Suprapubic skin (tissue), 4 donors: Measurements from ENCODE around the gene DNAJC18. TPM values are rescaled to one million over a fixed set of nuclear protein-coding genes. Genes with fewer than 3 reads are reported as not detected.

Experiments
- DNase-seq, 2 donors: peaks; one replicate each; pipeline ENCODE4 v3.0.0-alpha.2; 2019; ENCODE audit warnings: low spot score in 2 of 2
- H3K27ac ChIP-seq: fragments of 200-600 bp; sonication (generic); one replicate; pipeline ENCODE4 v1.5.1; 2019
- H3K27me3 ChIP-seq: fragments of 200-600 bp; sonication (generic); one replicate; pipeline ENCODE4 v1.5.1; 2019
- H3K36me3 ChIP-seq: fragments of 200-600 bp; sonication (generic); one replicate; pipeline ENCODE4 v1.5.1; 2019
- H3K4me1 ChIP-seq: fragments of 200-600 bp; sonication (generic); one replicate; pipeline ENCODE4 v1.5.1; 2019
- H3K4me3 ChIP-seq: fragments of 200-600 bp; sonication (generic); one replicate; pipeline ENCODE4 v1.5.1; 2019; ENCODE audit warnings: mild to moderate bottlenecking
- H3K9me3 ChIP-seq: fragments of 200-600 bp; sonication (generic); one replicate; pipeline ENCODE4 v1.5.1; 2019
- CTCF ChIP-seq, 2 donors: fragments of 200-600 bp in 1 of 2; fragments of 450-650 bp in 1 of 2; sonication (generic) in 1 of 2; IDR thresholded peaks; one replicate each; pipeline ENCODE4 v1.5.1; 2016 to 2019; ENCODE audit warnings: antibody characterized with exemption in 2 of 2, mild to moderate bottlenecking in 1 of 2, moderate library complexity in 1 of 2
- EP300 ChIP-seq: sonication (generic); formaldehyde crosslinking; IDR thresholded peaks from one replicate; pipeline ENCODE4 v1.6.1; 2017; ENCODE audit warnings: antibody characterized with exemption
- POLR2A ChIP-seq, 2 donors: fragments of 450-650 bp; IDR thresholded peaks; one replicate each; pipeline ENCODE4 v1.6.1; 2017; ENCODE audit warnings: antibody characterized with exemption in 2 of 2, mild to moderate bottlenecking in 2 of 2, moderate library complexity in 2 of 2
- POLR2AphosphoS5 ChIP-seq, 3 donors: sonication (generic); formaldehyde crosslinking; IDR thresholded peaks; one replicate each; pipeline ENCODE4 v1.6.1; 2017; ENCODE audit warnings: antibody characterized with exemption in 3 of 3
- WGBS: methylation state at CpG from one replicate; pipeline ENCODE4 v1.1.5; 2018; 5-methylcytosine and 5-hydroxymethylcytosine counted together
- total RNA-seq, 4 donors: library from RNA; depleted of rRNA; stranded (reverse); fragments of >200 nt; gene quantifications; one replicate each; pipeline ENCODE4 v1.1.0, GENCODE V29; 2016

Gene DNAJC18
- total RNA-seq, 4 donors from 2014 or later: 2.2 to 7.2 (median 2.9) TPM

- DNase-seq: peak in 1 of 2 donors; percentile 76
- 61% methylated on average over 7 of the region's 7 CpGs for WGBS
- TF ChIP-seq EP300: no peak
- TF ChIP-seq CTCF (IDR thresholded peaks at IDR 0.05): no peak
- TF ChIP-seq POLR2A (IDR thresholded peaks at IDR 0.05): no peak
- TF ChIP-seq POLR2AphosphoS5 (IDR thresholded peaks at IDR 0.05): no peak
- Histone ChIP-seq H3K4me3 (no peak overlapping the region), H3K36me3 (no peaks in the 10 kb centered on the region), H3K4me1 (peaks cover 43% of the 10 kb centered on the region), H3K27me3 (no peaks in the 10 kb centered on the region), H3K27ac (peak overlapping the region; percentile 70), H3K9me3 (no peaks in the 10 kb centered on the region)
Observed at GRCh38 chr5:139383993-139384590, 55.2 kb downstream of the DNAJC18 start.

- 59% methylated on average over 10 of the region's 10 CpGs for WGBS
- Histone ChIP-seq H3K36me3 (no peaks in the 10 kb centered on the region), H3K9me3 (no peaks in the 10 kb centered on the region), H3K27ac (peak within 1 kb of the TSS; percentile 70), H3K4me1 (peaks cover 46% of the 10 kb centered on the region), H3K4me3 (no peak within 1 kb of the TSS), H3K27me3 (no peaks in the 10 kb centered on the region)
- TF ChIP-seq EP300 (no peak), POLR2A (IDR thresholded peaks at IDR 0.05) (no peak), POLR2AphosphoS5 (IDR thresholded peaks at IDR 0.05) (no peak), CTCF (IDR thresholded peaks at IDR 0.05) (no peak)
- DNase-seq: peak; percentile 40 to 76
Observed at GRCh38 chr5:139383275-139383992, 55.9 kb downstream of the DNAJC18 start, which contains the start of gene SLC23A1. SLC23A1 (minus strand) TSS chr5:139383297; CDS start chr5:139383253, 44 bp downstream.

GRCh38 chr5:139382807-139383206 lies 56.5 kb downstream of the DNAJC18 start:
- H3K36me3 ChIP-seq: no peaks in the 10 kb centered on the region
- H3K4me1 ChIP-seq: peaks cover 44% of the 10 kb centered on the region
- H3K27ac ChIP-seq: no peak overlapping the region
- WGBS: 57% methylated on average over 1 of the region's 3 CpGs
- H3K4me3 ChIP-seq: no peak overlapping the region
- no peaks in the 10 kb centered on the region for H3K27me3 ChIP-seq
- H3K9me3 ChIP-seq: no peaks in the 10 kb centered on the region
- TF ChIP-seq POLR2A (IDR thresholded peaks at IDR 0.05) (no peak), POLR2AphosphoS5 (IDR thresholded peaks at IDR 0.05) (no peak), EP300 (no peak), CTCF (IDR thresholded peaks at IDR 0.05) (no peak)
- DNase-seq: peak in 1 of 2 donors; percentile 44

- H3K4me3 ChIP-seq: no peak overlapping the region
Observed at GRCh38 chr5:139381837-139382761, 57.2 kb downstream of the DNAJC18 start.

More at GRCh38 chr5:139381837-139382761, 57.2 kb downstream of the DNAJC18 start:
- DNase-seq: peak; percentile 55 to 75
- Histone ChIP-seq H3K4me1 (peaks cover 44% of the 10 kb centered on the region), H3K9me3 (no peaks in the 10 kb centered on the region), H3K36me3 (no peaks in the 10 kb centered on the region), H3K27me3 (no peaks in the 10 kb centered on the region), H3K27ac (no peak overlapping the region)
- WGBS: 87% methylated on average over 27 of the region's 28 CpGs
- TF ChIP-seq EP300 (no peak), POLR2AphosphoS5 (IDR thresholded peaks at IDR 0.05) (no peak), CTCF (IDR thresholded peaks at IDR 0.05) (no peak), POLR2A (IDR thresholded peaks at IDR 0.05) (no peak)
